ENCODE data around the gene EFNA5.

DNA sequence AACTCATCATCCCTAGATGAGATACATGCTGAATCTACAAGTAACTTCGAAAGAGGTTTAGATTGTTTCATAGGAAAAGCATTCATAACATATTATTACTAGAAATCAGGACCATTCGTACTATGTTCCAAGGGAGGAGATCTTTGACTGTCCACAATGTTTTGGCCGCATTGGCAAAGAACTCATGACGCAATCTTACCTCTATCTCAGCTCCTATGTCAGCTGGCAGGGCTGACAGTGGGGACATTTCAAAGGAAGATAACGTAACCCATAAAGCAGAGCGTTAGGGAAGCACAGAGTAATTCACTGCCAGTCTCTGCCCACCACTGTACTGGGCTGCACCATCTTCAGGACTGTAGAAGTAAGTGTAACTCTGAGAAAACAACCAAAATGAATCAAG lies 69.7 kb downstream of the EFNA5 start:
- TF ChIP-seq, protein P1, sequence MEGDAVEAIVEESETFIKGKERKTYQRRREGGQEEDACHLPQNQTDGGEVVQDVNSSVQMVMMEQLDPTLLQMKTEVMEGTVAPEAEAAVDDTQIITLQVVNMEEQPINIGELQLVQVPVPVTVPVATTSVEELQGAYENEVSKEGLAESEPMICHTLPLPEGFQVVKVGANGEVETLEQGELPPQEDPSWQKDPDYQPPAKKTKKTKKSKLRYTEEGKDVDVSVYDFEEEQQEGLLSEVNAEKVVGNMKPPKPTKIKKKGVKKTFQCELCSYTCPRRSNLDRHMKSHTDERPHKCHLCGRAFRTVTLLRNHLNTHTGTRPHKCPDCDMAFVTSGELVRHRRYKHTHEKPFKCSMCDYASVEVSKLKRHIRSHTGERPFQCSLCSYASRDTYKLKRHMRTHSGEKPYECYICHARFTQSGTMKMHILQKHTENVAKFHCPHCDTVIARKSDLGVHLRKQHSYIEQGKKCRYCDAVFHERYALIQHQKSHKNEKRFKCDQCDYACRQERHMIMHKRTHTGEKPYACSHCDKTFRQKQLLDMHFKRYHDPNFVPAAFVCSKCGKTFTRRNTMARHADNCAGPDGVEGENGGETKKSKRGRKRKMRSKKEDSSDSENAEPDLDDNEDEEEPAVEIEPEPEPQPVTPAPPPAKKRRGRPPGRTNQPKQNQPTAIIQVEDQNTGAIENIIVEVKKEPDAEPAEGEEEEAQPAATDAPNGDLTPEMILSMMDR (IDR thresholded peaks at IDR 0.05 in 2 of 3, conservative IDR thresholded peaks at IDR 0.05 in 1 of 3; ENCODE audit: borderline replicate concordance in 1 of 3, insufficient read depth in 1 of 3, low read depth in 2 of 3, low read length in 2 of 3) = no peak
- no peak for TF ChIP-seq JUND (IDR thresholded peaks at IDR 0.05)
- no peak for TF ChIP-seq POLR2A (IDR thresholded peaks at IDR 0.05; ENCODE audit: borderline replicate concordance, extremely low read depth, insufficient read depth, insufficient read length)
- TF ChIP-seq SP1 (IDR thresholded peaks at IDR 0.05; ENCODE audit: low read depth) = no peak
- TF ChIP-seq EZH2phosphoT487 (IDR thresholded peaks at IDR 0.05; ENCODE audit: borderline replicate concordance) = no peak
- TF ChIP-seq ZNF274 (IDR thresholded peaks at IDR 0.05; ENCODE audit: low read depth, low read length) = no peak
- no peak for TF ChIP-seq YY1 (IDR thresholded peaks at IDR 0.05; ENCODE audit: extremely low read depth, insufficient replicate concordance, low read depth, low read length)
